HG02588 (cell line): ENCODE results near the gene PAPOLB.

Experiments used
- ATAC-seq: cut with Tn5 transposase; IDR thresholded peaks from one replicate; pipeline ENCODE4 v1.9.1; 2021; ENCODE audit warnings: mild to moderate bottlenecking, moderate library complexity; ENCODE audit not compliant: unreplicated experiment

PAPOLB gene

GRCh38 chr7:4842319-4843064, 19.3 kb downstream of the PAPOLB start:
- ATAC-seq: no peak

- no peak for ATAC-seq
These were observed 20.0 kb downstream of the PAPOLB start for GRCh38 chr7:4841836-4842235.

DNA sequence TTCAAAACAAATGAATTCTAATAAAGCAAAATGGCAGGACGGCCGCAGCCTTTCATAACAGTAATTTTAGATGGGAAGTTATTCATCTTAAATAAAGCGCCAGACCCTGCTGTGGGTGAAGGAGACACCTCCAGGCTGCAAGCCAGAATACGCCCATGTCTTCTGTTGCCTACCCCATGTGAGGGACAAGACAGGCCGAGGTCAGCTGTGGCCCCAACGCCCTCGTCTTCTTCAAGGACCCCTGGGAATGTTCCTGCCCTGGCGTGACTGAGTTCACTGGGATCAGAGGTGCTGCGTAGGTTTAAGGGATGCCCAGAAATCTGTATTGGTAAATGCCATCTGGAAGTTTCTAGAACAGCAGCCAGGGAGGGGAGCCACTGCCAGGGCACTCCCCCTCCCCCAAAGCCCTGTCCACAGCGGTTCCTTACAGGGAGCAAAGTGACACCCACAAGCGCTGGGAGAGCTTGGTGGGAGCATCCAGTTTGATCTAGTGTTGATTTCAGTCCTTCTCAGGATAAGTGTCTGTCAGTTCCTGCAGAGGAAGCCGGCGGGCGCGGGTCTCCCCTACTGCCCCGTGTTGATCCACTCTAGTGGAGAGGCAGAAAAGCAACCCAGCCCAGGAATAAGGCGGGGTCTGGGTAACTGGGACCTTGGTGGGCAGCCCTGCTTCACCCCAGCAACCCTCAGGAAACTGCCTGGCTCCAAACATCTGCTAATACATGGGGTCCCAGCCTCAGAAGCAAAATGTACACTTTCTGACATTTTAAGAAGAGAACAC, 20.6 kb downstream of the PAPOLB start:
- no peak for ATAC-seq

- ATAC-seq: no peak
These were observed 21.7 kb downstream of the PAPOLB start for GRCh38 chr7:4840079-4840501.

DNA sequence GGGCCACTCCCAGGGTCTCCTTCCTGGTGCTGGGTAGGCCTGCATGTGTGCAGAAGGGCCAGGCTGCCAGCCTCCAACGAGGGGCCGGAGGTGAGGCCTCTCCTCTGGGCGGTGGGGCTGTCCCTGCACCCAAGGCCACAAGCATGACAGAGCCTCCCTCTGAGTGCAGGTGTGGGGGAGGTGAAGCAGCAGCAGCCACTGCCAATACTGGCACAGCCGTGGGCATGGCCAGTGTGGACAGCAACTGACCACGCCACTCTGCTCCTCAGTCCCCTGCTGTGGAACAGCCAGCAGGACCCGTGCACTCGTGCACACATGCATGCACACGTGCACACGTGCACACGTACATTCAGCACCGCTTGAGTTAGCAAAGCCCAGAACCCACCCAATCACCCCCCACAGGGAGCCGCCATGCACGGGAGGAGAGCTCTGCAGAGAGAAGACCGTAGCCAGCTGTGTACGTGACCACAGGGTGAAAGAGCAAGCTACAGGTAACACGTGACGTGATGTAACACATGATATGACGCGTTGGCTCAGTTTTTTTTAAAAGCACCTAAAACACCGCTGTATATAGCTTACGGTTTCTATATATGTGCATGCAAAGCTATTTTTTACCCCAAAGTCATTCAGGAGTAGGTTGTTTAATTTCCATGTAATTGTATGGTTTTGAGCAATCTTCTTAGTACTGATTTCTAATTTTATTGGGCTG, 23.1 kb downstream of the PAPOLB start:
- no peak for ATAC-seq

DNA sequence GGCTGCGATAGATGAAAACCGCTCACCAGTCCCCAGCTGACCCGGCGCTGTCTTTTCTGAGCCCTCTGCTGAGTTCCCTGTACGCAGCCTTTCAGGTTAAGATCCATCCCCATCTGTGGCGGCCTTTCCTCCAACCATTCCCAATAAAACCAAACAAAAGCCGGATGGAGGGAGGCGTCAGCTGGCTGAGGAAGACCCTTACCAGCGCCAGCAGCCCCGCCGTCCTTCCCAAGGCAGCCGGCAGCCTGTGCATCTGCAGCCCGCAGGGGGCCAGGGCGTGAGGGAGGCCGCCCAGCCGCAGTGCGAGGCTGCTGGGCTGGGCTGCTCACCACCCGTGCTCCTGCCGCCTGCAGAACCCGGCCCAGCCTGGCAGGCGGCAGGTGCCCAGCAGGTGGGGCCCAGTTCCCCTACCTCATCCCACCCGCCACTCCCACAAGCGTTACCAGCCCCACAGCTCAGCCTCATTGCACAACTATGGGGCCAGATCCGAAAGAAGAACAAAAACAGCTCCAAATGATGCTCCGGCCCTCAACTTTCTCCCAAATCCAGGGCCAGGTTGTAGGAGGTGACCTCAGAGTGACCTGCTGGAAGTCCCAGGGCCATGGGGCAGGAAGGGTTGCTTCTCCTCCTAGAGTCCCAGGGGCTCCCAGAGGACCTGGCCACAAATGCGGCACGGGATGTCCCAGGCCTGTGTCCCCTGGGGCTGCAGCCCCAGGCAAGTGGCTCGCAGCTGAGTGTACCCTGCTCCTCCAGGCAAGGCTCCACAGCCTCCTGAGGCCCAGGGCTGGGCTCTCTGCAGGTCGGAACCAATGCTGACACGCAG, 23.8 kb downstream of the PAPOLB start:
- no peak for ATAC-seq

DNA sequence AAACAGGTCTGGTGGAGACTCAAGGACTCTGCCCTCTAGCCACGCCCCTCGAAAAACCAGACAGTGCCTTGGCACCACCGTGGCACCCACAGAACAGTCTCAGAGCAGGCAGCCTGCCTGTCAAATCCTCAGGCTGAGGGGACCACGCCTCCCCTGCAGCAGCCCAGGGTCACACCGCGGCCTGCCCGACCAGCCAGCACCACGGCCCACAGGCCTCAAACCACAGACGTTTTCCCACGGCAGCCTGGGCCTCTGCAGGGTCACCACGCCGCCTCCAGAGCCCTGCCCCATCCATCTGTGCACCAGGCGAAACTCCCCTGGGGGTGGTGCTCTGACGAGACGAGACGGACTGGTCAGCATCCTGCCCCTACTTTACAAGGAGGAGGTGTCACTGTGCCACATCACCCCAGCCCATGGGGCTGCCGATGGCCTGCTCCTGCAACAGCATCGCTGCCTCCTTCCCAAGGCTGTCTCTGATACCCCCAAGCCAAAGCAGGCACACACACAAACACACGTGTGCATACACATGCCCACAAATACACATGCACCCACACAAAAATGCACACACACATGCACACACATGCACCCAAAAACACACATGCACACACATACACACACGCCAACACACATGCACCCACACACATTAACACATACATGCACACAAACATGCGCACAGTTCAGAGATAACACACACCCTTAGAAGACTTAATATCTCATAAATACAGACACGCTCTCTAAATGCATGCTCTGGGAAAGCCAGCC, 24.6 kb downstream of the PAPOLB start:
- no peak for ATAC-seq

DNA sequence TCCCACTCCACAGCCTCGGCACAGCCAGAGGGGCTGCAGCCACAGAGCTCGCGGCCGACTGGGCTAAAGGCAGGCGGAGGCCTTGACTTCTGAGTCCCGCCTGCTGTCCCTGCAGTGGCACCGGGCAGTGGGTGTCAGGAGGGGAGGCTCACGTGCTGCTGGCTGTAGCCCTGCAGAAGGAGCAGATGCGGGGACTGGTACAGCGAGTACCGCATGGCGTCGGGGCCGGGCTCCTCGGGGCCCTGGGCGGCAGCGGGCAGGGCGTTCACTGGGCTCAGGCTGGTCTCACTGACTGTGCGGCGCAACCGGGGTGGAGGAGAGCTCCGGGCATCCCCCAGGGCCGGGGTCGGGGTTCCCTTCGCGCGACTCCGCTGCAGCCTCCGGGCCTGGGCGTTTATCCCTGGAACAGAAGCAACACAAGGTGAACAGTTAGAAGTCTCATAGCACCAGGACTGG, 25.6 kb downstream of the PAPOLB start:
- ATAC-seq: no peak

GRCh38 chr7:4835398-4836205, 26.2 kb downstream of the PAPOLB start:
- no peak for ATAC-seq

GRCh38 chr7:4834601-4835397, 27.0 kb downstream of the PAPOLB start:
- ATAC-seq: no peak

DNA sequence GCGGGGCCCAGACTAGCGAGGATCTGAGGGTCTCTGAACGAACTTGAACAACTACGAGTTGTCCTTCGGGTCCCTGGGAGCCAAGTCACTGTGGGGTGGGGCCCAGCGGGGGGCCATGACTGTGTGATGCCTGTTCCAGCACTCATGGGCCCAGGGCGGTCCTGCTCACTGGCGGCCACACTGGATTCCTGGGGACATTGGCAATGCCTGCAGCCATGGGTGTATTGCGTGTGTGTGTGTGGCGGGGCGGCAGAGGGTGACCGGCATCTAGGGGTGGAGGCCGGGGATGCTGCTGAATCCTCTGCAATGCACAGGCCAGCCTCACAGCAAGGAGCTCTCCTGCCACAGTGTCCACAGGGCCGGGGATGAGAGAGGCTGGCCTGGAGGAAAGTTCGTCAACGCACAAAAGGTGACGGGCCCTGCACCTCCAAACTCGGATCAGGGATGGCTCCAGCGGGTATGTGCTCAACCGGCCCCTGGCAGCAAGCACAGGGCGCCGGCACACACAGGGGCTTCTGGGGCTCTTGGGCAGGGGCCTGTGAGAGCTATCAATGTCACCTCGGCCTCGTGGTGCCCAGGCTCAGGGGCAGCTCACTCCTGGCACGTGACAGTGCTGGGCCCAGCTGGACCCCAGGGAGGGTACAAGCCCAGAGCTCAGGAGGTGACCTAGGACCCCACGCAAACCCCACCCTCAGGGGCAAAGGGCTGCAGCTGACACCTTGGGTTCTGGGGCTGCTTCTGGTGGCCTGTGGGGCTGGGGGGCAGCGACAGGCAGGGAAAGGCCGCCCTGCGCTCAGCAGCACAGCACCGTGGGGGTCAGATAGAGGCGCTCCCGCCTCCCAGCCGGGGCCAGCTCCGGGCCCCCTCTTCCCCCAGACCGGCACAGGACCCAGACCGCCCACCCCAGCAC, 27.9 kb downstream of the PAPOLB start:
- no peak for ATAC-seq

GRCh38 chr7:4833176-4833575, 28.7 kb downstream of the PAPOLB start:
- ATAC-seq: no peak

- no peak for ATAC-seq
These were observed 29.1 kb downstream of the PAPOLB start for GRCh38 chr7:4832711-4833110.

DNA sequence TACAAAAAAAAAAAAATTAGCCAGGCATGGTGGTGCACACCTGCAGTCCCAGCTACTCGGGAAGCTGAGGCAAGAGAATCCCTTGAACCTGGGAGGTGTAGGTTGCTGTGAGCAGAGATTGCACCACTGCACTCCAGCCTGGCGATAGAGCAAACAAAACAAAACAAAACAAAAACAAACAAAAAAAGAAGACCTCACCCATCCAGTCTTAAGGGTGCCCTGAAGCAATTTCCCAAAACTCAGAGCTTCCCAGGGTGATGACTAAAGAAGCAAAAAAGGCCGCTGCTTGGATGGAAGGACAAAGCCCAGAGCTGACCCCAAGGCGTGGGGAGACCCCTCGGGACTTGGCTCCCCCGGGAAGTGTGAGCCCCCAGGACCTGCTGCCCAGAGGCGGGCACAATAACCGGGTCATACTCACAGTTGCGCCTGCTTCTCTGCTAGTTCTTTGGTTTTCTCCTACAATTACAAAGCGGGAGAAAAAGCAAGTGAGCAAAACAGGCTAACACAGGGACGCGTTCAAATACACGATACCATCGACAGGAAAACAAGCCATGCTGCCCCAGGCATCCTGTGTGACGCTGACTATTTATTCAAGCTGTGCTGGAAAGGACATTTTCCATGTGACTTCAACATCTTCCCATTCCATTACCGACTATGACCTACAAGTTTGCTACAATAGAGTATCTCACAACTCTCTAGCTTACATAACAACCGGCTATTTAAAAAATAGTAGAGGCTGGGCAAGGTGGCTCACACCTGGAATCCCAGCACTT, 29.9 kb downstream of the PAPOLB start:
- ATAC-seq: no peak

DNA sequence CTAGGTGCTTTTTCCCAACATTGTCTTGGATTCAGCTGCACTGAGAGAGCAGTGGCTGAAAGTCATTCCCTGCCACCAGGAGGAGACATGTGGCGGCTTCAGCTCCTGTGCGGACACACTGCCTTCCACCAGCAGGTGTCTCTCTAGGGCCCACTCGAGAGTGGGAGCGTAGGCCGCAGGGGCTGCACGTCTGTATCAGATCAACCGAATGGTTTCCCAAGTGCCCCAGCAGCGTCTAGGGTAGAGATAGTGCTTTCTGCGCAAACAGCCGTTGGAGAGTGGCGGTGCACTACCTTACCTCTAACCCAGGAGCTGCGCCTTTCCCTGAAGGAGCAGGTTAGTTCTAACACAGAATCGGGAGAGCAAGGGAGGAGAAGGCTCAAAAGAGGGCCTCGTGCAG, 31.7 kb downstream of the PAPOLB start:
- no peak for ATAC-seq

DNA sequence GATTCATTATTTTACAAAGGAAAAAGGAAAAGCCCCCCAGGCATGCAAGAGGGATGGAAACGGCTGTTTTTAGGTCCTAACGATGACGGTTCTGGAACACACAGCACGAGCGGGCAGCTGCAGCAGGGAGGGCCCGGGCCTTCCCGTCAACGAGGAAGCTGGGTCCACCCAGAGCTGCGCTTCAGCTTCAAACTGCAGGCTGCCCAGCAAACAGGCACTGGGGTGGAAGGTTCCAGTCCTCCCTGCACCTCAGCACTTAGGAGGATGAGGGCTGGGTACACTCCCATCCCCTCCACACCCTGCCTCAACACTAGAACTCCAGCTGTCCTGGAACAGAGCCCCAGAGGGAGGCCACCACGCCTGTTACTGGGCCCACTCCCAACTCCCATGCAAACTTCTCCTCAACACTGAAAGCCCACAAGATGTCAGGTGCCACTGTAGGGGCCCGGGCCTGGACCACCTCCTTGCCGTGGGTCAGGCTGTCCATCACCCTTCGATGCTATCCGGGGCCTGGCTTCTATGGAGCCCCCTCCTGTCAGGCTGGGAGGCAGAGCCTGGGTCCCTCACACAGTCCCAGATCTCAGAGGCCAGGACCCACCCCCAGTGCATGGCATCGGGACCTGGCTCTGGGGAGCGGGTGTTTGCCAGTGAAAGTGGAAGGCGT, 33.0 kb downstream of the PAPOLB start:
- ATAC-seq: no peak
